ENCODE results near the gene CITED4.

DNA sequence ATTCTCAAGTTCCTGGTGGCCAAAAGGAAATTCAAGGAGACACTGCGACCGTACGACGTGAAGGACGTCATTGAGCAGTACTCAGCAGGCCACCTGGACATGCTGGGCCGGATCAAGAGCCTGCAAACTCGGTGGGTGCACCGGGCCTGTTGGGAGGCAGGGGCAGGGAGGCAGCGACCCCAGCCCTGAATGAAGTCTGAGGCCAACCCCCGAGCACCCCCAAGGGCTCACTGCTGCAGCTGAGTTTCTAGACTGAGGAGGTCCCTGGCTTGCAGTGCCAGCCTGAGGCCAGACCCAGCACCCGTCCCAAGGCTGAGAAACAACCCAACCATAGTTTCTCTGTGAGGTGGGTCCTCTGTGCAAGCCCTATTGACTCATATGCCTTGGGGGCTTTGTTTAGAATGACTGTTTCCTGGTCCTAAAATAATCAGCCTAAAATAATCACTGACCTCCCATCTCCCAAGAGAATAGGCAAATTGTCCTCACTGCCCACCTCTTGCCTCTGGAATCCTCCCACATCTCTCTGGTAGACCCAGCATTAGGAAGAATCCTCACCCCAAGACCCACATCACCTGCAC is 27.1 kb downstream of the CITED4 start:
- TF ChIP-seq CEBPB (IDR thresholded peaks at IDR 0.05; ENCODE audit: low read depth) (no peak), POLR2A (IDR thresholded peaks at IDR 0.05; ENCODE audit: borderline replicate concordance, extremely low read depth, insufficient read depth, insufficient read length) (no peak), EZH2phosphoT487 (IDR thresholded peaks at IDR 0.05; ENCODE audit: borderline replicate concordance) (no peak), SIN3A (IDR thresholded peaks at IDR 0.05; ENCODE audit: low read depth) (no peak), EZH2 (IDR thresholded peaks at IDR 0.05) (no peak), RAD21 (IDR thresholded peaks at IDR 0.05; ENCODE audit: low read depth) (no peak), POLR2AphosphoS5 (IDR thresholded peaks at IDR 0.05; ENCODE audit: low read depth, low read length) (no peak), TCF7L2 (IDR thresholded peaks at IDR 0.05; ENCODE audit: borderline replicate concordance, extremely low read depth, insufficient read depth, insufficient read length) (no peak)
- TF ChIP-seq, protein P1, sequence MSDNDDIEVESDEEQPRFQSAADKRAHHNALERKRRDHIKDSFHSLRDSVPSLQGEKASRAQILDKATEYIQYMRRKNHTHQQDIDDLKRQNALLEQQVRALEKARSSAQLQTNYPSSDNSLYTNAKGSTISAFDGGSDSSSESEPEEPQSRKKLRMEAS (IDR thresholded peaks at IDR 0.05) = no peak
- TF ChIP-seq, protein P2, sequence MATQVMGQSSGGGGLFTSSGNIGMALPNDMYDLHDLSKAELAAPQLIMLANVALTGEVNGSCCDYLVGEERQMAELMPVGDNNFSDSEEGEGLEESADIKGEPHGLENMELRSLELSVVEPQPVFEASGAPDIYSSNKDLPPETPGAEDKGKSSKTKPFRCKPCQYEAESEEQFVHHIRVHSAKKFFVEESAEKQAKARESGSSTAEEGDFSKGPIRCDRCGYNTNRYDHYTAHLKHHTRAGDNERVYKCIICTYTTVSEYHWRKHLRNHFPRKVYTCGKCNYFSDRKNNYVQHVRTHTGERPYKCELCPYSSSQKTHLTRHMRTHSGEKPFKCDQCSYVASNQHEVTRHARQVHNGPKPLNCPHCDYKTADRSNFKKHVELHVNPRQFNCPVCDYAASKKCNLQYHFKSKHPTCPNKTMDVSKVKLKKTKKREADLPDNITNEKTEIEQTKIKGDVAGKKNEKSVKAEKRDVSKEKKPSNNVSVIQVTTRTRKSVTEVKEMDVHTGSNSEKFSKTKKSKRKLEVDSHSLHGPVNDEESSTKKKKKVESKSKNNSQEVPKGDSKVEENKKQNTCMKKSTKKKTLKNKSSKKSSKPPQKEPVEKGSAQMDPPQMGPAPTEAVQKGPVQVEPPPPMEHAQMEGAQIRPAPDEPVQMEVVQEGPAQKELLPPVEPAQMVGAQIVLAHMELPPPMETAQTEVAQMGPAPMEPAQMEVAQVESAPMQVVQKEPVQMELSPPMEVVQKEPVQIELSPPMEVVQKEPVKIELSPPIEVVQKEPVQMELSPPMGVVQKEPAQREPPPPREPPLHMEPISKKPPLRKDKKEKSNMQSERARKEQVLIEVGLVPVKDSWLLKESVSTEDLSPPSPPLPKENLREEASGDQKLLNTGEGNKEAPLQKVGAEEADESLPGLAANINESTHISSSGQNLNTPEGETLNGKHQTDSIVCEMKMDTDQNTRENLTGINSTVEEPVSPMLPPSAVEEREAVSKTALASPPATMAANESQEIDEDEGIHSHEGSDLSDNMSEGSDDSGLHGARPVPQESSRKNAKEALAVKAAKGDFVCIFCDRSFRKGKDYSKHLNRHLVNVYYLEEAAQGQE (IDR thresholded peaks at IDR 0.05; ENCODE audit: low read depth) = no peak
- TF ChIP-seq, protein P3, sequence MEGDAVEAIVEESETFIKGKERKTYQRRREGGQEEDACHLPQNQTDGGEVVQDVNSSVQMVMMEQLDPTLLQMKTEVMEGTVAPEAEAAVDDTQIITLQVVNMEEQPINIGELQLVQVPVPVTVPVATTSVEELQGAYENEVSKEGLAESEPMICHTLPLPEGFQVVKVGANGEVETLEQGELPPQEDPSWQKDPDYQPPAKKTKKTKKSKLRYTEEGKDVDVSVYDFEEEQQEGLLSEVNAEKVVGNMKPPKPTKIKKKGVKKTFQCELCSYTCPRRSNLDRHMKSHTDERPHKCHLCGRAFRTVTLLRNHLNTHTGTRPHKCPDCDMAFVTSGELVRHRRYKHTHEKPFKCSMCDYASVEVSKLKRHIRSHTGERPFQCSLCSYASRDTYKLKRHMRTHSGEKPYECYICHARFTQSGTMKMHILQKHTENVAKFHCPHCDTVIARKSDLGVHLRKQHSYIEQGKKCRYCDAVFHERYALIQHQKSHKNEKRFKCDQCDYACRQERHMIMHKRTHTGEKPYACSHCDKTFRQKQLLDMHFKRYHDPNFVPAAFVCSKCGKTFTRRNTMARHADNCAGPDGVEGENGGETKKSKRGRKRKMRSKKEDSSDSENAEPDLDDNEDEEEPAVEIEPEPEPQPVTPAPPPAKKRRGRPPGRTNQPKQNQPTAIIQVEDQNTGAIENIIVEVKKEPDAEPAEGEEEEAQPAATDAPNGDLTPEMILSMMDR (IDR thresholded peaks at IDR 0.05 in 2 of 3, conservative IDR thresholded peaks at IDR 0.05 in 1 of 3; ENCODE audit: borderline replicate concordance in 1 of 3, insufficient read depth in 1 of 3, low read depth in 2 of 3, low read length in 2 of 3) = no peak
- TF ChIP-seq, protein P4, sequence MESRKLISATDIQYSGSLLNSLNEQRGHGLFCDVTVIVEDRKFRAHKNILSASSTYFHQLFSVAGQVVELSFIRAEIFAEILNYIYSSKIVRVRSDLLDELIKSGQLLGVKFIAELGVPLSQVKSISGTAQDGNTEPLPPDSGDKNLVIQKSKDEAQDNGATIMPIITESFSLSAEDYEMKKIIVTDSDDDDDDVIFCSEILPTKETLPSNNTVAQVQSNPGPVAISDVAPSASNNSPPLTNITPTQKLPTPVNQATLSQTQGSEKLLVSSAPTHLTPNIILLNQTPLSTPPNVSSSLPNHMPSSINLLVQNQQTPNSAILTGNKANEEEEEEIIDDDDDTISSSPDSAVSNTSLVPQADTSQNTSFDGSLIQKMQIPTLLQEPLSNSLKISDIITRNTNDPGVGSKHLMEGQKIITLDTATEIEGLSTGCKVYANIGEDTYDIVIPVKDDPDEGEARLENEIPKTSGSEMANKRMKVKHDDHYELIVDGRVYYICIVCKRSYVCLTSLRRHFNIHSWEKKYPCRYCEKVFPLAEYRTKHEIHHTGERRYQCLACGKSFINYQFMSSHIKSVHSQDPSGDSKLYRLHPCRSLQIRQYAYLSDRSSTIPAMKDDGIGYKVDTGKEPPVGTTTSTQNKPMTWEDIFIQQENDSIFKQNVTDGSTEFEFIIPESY (IDR thresholded peaks at IDR 0.05; ENCODE audit: extremely low read depth, insufficient replicate concordance, low read length) = no peak

All from HCT116 (cell line).